22Rv1 (cell line): Measurements from ENCODE around the gene GABBR1.
"Not testable (repeated sequence)": the region's sequence is repeated elsewhere in the genome, so short reads cannot be mapped to it uniquely, and the experiment has no call there.

Source experiments
- H3K27ac ChIP-seq: fragments of 450-650 bp; 2 replicates; pipeline ENCODE4 v1.5.1; 2017
- CTCF ChIP-seq: fragments of 450-650 bp; IDR thresholded peaks from 2 replicates; pipeline ENCODE4 v1.5.1; 2017; ENCODE audit warnings: mild to moderate bottlenecking
- ZFX ChIP-seq: fragments of 450-650 bp; IDR thresholded peaks from 2 replicates; pipeline ENCODE4 v1.6.1; 2017; ENCODE audit warnings: antibody characterized with exemption, borderline replicate concordance

The GABBR1 gene

DNA sequence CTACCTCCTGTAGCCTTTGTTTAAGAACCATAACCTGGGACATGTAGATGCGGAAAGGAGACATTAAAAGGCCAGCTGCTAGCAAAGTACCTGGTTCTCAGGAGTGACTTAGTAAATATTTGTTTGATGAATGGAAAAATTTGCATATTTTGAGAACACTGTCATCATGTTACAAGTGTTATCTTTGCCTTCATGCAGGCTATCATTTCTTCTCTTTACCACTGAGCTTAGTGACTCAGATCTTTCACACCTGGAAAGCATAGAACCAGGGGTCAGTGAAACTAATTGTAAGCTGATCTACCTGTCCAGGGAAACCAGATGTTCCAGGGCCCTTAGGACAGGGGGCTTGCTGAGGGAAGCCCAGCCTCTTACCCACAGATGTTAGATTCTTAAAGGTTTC lies 42.6 kb upstream of the GABBR1 start:
- no peak overlapping the region for H3K27ac ChIP-seq
- TF ChIP-seq ZFX (no peak), CTCF (no peak)

DNA sequence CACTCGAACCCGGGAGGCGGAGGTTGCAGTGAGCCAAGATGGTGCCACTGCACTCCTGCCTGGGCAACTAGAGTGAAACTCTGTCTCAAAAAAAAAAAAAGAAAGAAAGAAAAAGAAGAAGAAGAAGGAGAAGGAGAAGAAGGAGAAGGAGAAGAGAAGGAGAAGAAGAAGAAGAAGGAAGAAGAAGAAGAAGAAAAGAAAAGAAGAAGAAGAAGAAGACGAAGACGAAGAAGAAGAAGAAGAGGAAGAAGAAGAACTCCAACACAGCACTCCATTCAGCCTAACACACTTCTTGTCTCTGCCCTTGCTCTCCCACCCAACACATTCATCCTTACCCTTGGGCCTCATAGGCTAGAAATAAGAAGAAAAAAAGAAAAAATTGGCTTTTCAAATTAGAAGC lies 41.0 kb upstream of the GABBR1 start:
- TF ChIP-seq ZFX (no peak), CTCF (no peak)
- H3K27ac ChIP-seq, result no peak overlapping the region

DNA sequence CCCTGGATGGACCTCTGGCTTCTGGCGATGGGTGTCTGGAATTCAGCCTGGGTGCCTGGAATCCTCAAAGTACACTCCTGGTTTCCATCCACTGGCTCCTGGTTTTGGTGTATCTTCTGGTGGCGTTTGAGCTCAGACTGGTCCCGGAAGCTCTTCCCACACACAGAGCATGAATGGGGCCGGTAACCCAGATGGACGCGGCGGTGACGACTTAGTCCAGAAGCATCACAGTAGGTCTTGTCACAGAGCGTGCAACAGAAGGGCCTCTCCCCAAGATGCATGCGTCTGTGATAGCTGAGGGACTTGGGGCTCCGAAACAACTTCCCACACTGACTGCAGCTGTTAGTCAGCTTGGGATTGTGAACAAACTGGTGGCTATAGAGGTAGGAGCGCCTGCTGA lies 40.2 kb upstream of the GABBR1 start:
- no peak for TF ChIP-seq CTCF
- TF ChIP-seq ZFX, result no peak
- H3K27ac ChIP-seq, result no peak overlapping the region

GRCh38 chr6:29672116-29672515 lies 39.1 kb upstream of the GABBR1 start:
- not testable (repeated sequence) for H3K27ac ChIP-seq

DNA sequence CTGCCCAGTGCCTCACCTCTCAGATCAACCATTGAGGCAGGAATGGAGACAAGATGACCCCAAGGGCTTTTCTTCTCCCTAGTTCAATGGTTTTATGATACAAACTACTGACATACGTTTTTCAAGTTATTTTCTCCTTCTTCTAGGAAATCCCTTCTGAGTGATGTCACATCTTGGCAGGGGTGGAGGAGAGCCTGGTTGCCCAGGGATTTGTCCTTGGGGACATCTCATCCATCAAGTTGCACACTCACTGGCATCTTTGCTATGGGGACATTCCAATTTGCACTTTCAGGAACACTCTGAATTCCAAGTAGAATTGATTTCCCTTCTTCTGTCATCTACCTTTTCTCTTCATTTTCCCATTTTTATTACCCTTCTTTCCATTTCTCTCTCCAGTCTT lies 38.0 kb upstream of the GABBR1 start:
- no peak for TF ChIP-seq ZFX
- TF ChIP-seq CTCF, result no peak
- H3K27ac ChIP-seq, result no peak overlapping the region

DNA sequence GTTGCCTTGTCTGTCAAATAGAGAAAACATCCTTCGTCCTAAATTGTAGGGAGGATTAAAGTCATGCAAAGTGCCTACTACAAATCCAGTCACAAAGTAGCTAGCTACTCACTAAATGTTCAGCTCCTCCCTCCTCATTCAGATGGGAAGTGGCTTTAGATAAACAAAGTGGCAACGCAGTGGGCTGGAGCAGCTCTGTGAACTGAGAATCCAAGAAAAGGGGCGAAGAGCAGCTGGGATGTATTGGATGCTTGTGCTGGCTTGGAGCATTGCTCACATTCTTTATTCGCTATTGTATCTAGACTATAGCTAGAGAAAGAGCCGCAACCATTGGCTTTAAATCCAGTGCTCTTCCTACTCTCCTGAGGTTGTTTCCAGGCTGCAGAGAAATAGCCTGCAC lies 34.2 kb upstream of the GABBR1 start:
- H3K27ac ChIP-seq, result no peak overlapping the region
- TF ChIP-seq CTCF (no peak), ZFX (no peak)

GRCh38 chr6:29666826-29667130 lies 33.8 kb upstream of the GABBR1 start:
- no peak overlapping the region for H3K27ac ChIP-seq
- no peak for TF ChIP-seq CTCF

GRCh38 chr6:29665942-29666825 lies 33.2 kb upstream of the GABBR1 start:
- H3K27ac ChIP-seq, result no peak overlapping the region

More at GRCh38 chr6:29665942-29666825, 33.2 kb upstream of the GABBR1 start:
- no peak for TF ChIP-seq ZFX
- no peak for TF ChIP-seq CTCF
